Vagina (tissue), 2 donors: ENCODE measurements around the gene IGLL5. TPM values are rescaled to one million over a fixed set of nuclear protein-coding genes. Genes with fewer than 3 reads are reported as not detected.

ENCODE experiments used
- DNase-seq, 2 donors: peaks; one replicate each; pipeline ENCODE4 v3.0.0-alpha.2; 2017; ENCODE audit errors: extremely low spot score in 2 of 2
- H3K27ac ChIP-seq: fragments of 200-600 bp; sonication (generic); one replicate; pipeline ENCODE4 v1.5.1; 2019
- H3K27me3 ChIP-seq: fragments of 200-600 bp; sonication (generic); one replicate; pipeline ENCODE4 v1.5.1; 2019
- H3K36me3 ChIP-seq, 2 donors: fragments of 200-600 bp; sonication (generic); one replicate each; pipeline ENCODE4 v1.5.1; 2017 to 2019
- H3K4me1 ChIP-seq: fragments of 200-600 bp; sonication (generic); one replicate; pipeline ENCODE4 v1.5.1; 2019
- H3K4me3 ChIP-seq, 2 donors: fragments of 200-600 bp; sonication (generic); 1 replicate in 1 of 2; 2 replicates in 1 of 2; pipeline ENCODE4 v1.5.1; 2016 to 2019
- H3K9me3 ChIP-seq: fragments of 200-600 bp; sonication (generic); one replicate; pipeline ENCODE4 v1.5.1; 2019
- CTCF ChIP-seq, 3 experiments: fragments of 450-650 bp in 2 of 3; fragments of 200-600 bp in 1 of 3; sonication (generic) in 1 of 3; IDR thresholded peaks; one replicate each; pipeline ENCODE4 v1.5.1; 2017 to 2019; ENCODE audit warnings: antibody characterized with exemption in 3 of 3, mild to moderate bottlenecking in 2 of 3, moderate library complexity in 2 of 3
- POLR2A ChIP-seq, 2 donors: fragments of 450-650 bp; IDR thresholded peaks; one replicate each; pipeline ENCODE4 v1.6.1; 2017; ENCODE audit warnings: antibody characterized with exemption in 2 of 2, mild to moderate bottlenecking in 2 of 2, moderate library complexity in 2 of 2
- POLR2AphosphoS5 ChIP-seq, 2 donors: sonication (generic); formaldehyde crosslinking; IDR thresholded peaks; one replicate each; pipeline ENCODE4 v1.9.0; 2017; ENCODE audit warnings: antibody characterized with exemption in 2 of 2, mild to moderate bottlenecking in 2 of 2, low read depth in 1 of 2; ENCODE audit not compliant: insufficient read depth in 1 of 2
- intact Hi-C: fragments of 100-400 bp; cut with DNase I; formaldehyde crosslinking; loops from one replicate; pipeline ENCODE4 v1.15.1; 2023
- total RNA-seq: library from RNA; depleted of rRNA; stranded (reverse); fragments of >200 nt; gene quantifications from one replicate; pipeline ENCODE4 v1.2.3, GENCODE V29; 2016

Gene IGLL5
- total RNA-seq, 1 donor from 2014 or later: 1.7 TPM

GRCh38 chr22:22930222-22930497, 42.5 kb downstream of the IGLL5 start:
- no peaks in the 10 kb centered on the region for H3K27me3 ChIP-seq
- intact Hi-C loops: no loop called here
- H3K9me3 ChIP-seq: no peaks in the 10 kb centered on the region
- no peak overlapping the region for H3K27ac ChIP-seq
- H3K36me3 ChIP-seq: no peaks in the 10 kb centered on the region
- H3K4me1 ChIP-seq: no peaks in the 10 kb centered on the region
- no peak overlapping the region for H3K4me3 ChIP-seq
- DNase-seq: no peak
- TF ChIP-seq POLR2A (IDR thresholded peaks at IDR 0.05): no peak
- no peak for TF ChIP-seq POLR2AphosphoS5 (IDR thresholded peaks at IDR 0.05; ENCODE audit: insufficient read depth in 1 of 2, low read depth in 1 of 2)
- no peak for TF ChIP-seq CTCF (IDR thresholded peaks at IDR 0.05)

GRCh38 chr22:22930571-22931556, 43.2 kb downstream of the IGLL5 start:
- intact Hi-C loops: no loop called here
- no peaks in the 10 kb centered on the region for H3K27me3 ChIP-seq
- no peaks in the 10 kb centered on the region for H3K4me1 ChIP-seq
- H3K36me3 ChIP-seq: no peaks in the 10 kb centered on the region
- H3K27ac ChIP-seq: no peak overlapping the region
- no peak for DNase-seq
- H3K9me3 ChIP-seq: no peaks in the 10 kb centered on the region
- no peak overlapping the region for H3K4me3 ChIP-seq
- no peak for TF ChIP-seq POLR2A (IDR thresholded peaks at IDR 0.05)
- TF ChIP-seq CTCF (IDR thresholded peaks at IDR 0.05): no peak
- no peak for TF ChIP-seq POLR2AphosphoS5 (IDR thresholded peaks at IDR 0.05; ENCODE audit: insufficient read depth in 1 of 2, low read depth in 1 of 2)

GRCh38 chr22:22931557-22932270, 44.1 kb downstream of the IGLL5 start:
- TF ChIP-seq POLR2AphosphoS5 (IDR thresholded peaks at IDR 0.05; ENCODE audit: insufficient read depth in 1 of 2, low read depth in 1 of 2) (no peak), POLR2A (IDR thresholded peaks at IDR 0.05) (no peak), CTCF (IDR thresholded peaks at IDR 0.05) (no peak)

GRCh38 chr22:22932512-22932941, 44.9 kb downstream of the IGLL5 start:
- Histone ChIP-seq H3K4me1 (no peaks in the 10 kb centered on the region), H3K27me3 (no peaks in the 10 kb centered on the region), H3K4me3 (no peak overlapping the region), H3K27ac (no peak overlapping the region), H3K9me3 (no peaks in the 10 kb centered on the region), H3K36me3 (no peaks in the 10 kb centered on the region)
- intact Hi-C loops: no loop called here
- no peak for TF ChIP-seq POLR2A (IDR thresholded peaks at IDR 0.05)
- TF ChIP-seq POLR2AphosphoS5 (IDR thresholded peaks at IDR 0.05; ENCODE audit: insufficient read depth in 1 of 2, low read depth in 1 of 2): no peak
- TF ChIP-seq CTCF (IDR thresholded peaks at IDR 0.05): no peak
- no peak for DNase-seq

More at GRCh38 chr22:22931557-22932270, 44.1 kb downstream of the IGLL5 start:
- Histone ChIP-seq H3K4me1 (no peaks in the 10 kb centered on the region), H3K4me3 (no peak overlapping the region), H3K36me3 (no peaks in the 10 kb centered on the region), H3K27ac (no peak overlapping the region), H3K9me3 (no peaks in the 10 kb centered on the region), H3K27me3 (no peaks in the 10 kb centered on the region)
- intact Hi-C loops: no loop called here
- DNase-seq: no peak
